ENCODE data around the gene DMBT1.

The DMBT1 gene

DNA sequence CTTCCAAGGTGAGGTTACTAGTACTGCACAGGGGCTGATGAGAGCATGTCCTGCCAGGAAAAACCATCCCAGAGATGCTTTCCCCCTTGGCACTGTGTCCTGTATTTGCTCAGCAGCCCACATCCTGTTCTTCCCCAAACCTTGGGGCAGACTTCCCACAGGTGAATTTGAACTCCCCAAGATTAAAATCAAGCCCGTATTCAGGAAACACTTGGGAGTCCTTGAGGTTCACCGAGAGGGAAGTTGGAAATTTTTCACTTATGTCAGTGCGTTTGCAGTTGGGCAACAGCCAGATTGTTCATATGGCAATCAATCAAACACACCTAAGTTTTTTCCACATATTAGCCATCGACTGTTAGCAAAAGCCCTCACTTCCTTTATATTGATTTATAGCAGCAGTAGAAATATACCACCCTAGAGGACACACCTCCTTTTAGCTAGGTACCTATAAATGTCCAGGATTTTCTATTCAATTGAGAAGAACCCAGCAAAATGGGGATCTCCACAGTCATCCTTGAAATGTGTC is at the start of gene DMBT1:
DMBT1 (plus strand) TSS at position 476 of the 526 bp plus-strand sequence; CDS start at position 493, 17 bp downstream.
- Mint-ChIP-seq H3K27me3 (peaks cover 6% of the 10 kb centered on the region), H3K4me3 (no peak within 1 kb of the TSS), H3K36me3 (no peaks in the 10 kb centered on the region), H3K9me3 (no peaks in the 10 kb centered on the region), H3K4me1 (peaks cover 13% of the 10 kb centered on the region), H3K27ac (no peak within 1 kb of the TSS)

- H3K4me1 Mint-ChIP-seq, result peaks cover 17% of the 10 kb centered on the region
- no peaks in the 10 kb centered on the region for H3K36me3 Mint-ChIP-seq
- no peaks in the 10 kb centered on the region for H3K9me3 Mint-ChIP-seq
- H3K27me3 Mint-ChIP-seq, result no peaks in the 10 kb centered on the region
- no peak overlapping the region for H3K27ac Mint-ChIP-seq
- H3K4me3 Mint-ChIP-seq, result no peak overlapping the region
Observed at GRCh38 chr10:122513053-122513452, 47.5 kb upstream of the DMBT1 start.

GRCh38 chr10:122514045-122514840 is 46.3 kb upstream of the DMBT1 start:
- H3K27me3 Mint-ChIP-seq, result no peaks in the 10 kb centered on the region
- H3K9me3 Mint-ChIP-seq, result no peaks in the 10 kb centered on the region
- no peak overlapping the region for H3K4me3 Mint-ChIP-seq
- peaks cover 17% of the 10 kb centered on the region for H3K4me1 Mint-ChIP-seq
- H3K36me3 Mint-ChIP-seq, result no peaks in the 10 kb centered on the region
- no peak overlapping the region for H3K27ac Mint-ChIP-seq

- Mint-ChIP-seq H3K9me3 (no peaks in the 10 kb centered on the region), H3K36me3 (no peaks in the 10 kb centered on the region), H3K27me3 (no peaks in the 10 kb centered on the region), H3K4me3 (no peak overlapping the region), H3K27ac (no peak overlapping the region), H3K4me1 (peaks cover 17% of the 10 kb centered on the region)
Observed at GRCh38 chr10:122515022-122515424, 45.5 kb upstream of the DMBT1 start.

- Mint-ChIP-seq H3K4me1 (peaks cover 17% of the 10 kb centered on the region), H3K4me3 (peak overlapping the region; percentile 15), H3K27ac (no peak overlapping the region), H3K9me3 (no peaks in the 10 kb centered on the region), H3K36me3 (no peaks in the 10 kb centered on the region), H3K27me3 (no peaks in the 10 kb centered on the region)
Observed at GRCh38 chr10:122515588-122516231, 44.8 kb upstream of the DMBT1 start.

- H3K4me3 Mint-ChIP-seq, result no peak overlapping the region
- H3K4me1 Mint-ChIP-seq, result peaks cover 17% of the 10 kb centered on the region
Observed at GRCh38 chr10:122516734-122517133, 43.8 kb upstream of the DMBT1 start.

GRCh38 chr10:122519144-122519543 is 41.4 kb upstream of the DMBT1 start:
- Mint-ChIP-seq H3K9me3 (no peaks in the 10 kb centered on the region), H3K27ac (no peak overlapping the region), H3K36me3 (no peaks in the 10 kb centered on the region), H3K27me3 (no peaks in the 10 kb centered on the region), H3K4me1 (peaks cover 17% of the 10 kb centered on the region), H3K4me3 (no peak overlapping the region)

More at GRCh38 chr10:122516734-122517133, 43.8 kb upstream of the DMBT1 start:
- Mint-ChIP-seq H3K27me3 (no peaks in the 10 kb centered on the region), H3K9me3 (no peaks in the 10 kb centered on the region), H3K27ac (no peak overlapping the region), H3K36me3 (no peaks in the 10 kb centered on the region)

DNA sequence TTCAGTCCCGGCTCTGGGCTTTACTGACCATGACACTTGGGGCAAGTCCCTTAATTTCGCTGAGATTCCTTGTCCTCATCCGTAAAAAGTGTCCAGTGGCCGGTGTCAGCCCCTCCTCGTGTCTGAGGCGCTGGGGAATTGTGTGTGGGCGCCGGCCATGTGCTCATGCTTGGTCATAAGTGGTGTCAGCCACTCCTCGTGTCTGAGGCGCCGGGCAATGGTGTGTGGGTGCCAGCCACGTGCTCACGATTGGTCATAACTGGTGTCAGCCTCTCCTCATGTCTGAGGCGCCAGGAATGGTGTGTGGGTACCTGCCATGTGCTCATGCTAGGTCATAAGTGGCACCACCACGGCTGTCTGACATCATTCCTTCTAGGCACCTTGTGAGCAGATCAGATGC is 40.7 kb upstream of the DMBT1 start:
- H3K4me1 Mint-ChIP-seq, result peaks cover 17% of the 10 kb centered on the region
- H3K36me3 Mint-ChIP-seq, result no peaks in the 10 kb centered on the region
- no peaks in the 10 kb centered on the region for H3K27me3 Mint-ChIP-seq
- no peaks in the 10 kb centered on the region for H3K9me3 Mint-ChIP-seq
- H3K4me3 Mint-ChIP-seq, result no peak overlapping the region
- no peak overlapping the region for H3K27ac Mint-ChIP-seq

DNA sequence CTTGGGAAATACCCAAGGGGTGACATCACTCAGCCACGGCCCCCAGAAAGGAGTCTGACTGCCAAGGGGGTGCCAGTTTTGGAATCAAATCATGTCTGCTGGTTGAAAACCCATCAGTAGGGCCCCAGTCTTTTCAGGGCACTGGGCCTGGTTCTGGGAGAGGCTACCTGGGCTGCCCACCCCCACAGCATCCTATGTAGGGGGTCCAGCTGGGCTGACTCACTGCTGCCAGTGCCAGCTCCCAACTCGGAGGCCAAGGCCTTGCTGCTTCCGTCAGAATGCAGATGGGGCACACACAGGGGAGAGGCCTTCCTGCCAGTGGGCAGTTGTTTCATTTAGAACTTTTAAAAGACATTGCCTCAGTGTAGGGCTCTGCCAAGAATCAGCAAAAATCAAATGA is 39.5 kb upstream of the DMBT1 start:
- H3K9me3 Mint-ChIP-seq, result no peaks in the 10 kb centered on the region
- H3K27me3 Mint-ChIP-seq, result peaks cover 2% of the 10 kb centered on the region
- no peaks in the 10 kb centered on the region for H3K36me3 Mint-ChIP-seq
- no peak overlapping the region for H3K4me3 Mint-ChIP-seq
- H3K4me1 Mint-ChIP-seq, result peaks cover 9% of the 10 kb centered on the region
- no peak overlapping the region for H3K27ac Mint-ChIP-seq

GRCh38 chr10:122524811-122525210 is 35.7 kb upstream of the DMBT1 start:
- no peak overlapping the region for H3K4me3 Mint-ChIP-seq
- H3K27me3 Mint-ChIP-seq, result peaks cover 4% of the 10 kb centered on the region
- no peaks in the 10 kb centered on the region for H3K4me1 Mint-ChIP-seq
- no peaks in the 10 kb centered on the region for H3K9me3 Mint-ChIP-seq
- H3K36me3 Mint-ChIP-seq, result no peaks in the 10 kb centered on the region
- H3K27ac Mint-ChIP-seq, result no peak overlapping the region

- no peaks in the 10 kb centered on the region for H3K4me1 Mint-ChIP-seq
- no peaks in the 10 kb centered on the region for H3K36me3 Mint-ChIP-seq
- H3K4me3 Mint-ChIP-seq, result no peak overlapping the region
- H3K9me3 Mint-ChIP-seq, result no peaks in the 10 kb centered on the region
- H3K27ac Mint-ChIP-seq, result no peak overlapping the region
- peaks cover 6% of the 10 kb centered on the region for H3K27me3 Mint-ChIP-seq
Observed at GRCh38 chr10:122525788-122526187, 34.8 kb upstream of the DMBT1 start.

DNA sequence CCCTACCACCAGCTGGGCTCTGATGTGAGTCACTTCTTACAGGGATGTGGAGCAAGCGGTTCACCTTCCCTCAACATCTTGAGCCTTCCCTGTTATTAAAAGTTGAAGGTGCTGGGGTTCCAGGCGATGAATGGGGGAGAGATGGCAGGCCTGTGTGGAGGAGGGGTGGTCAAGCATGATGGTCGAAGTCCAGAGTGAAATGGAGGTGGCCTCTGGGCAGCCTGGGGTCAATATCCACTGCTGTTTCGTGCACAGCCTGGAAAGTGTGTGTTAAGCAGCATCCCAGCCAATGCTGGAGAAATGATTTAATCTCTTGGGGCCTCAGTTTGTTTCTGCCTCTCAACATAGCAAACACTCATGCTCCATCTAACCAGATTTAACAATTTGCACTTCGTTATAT is 33.7 kb upstream of the DMBT1 start:
- no peak overlapping the region for H3K27ac Mint-ChIP-seq
- no peaks in the 10 kb centered on the region for H3K9me3 Mint-ChIP-seq
- no peak overlapping the region for H3K4me3 Mint-ChIP-seq
- no peaks in the 10 kb centered on the region for H3K36me3 Mint-ChIP-seq
- no peaks in the 10 kb centered on the region for H3K4me1 Mint-ChIP-seq
- H3K27me3 Mint-ChIP-seq, result peaks cover 8% of the 10 kb centered on the region

DNA sequence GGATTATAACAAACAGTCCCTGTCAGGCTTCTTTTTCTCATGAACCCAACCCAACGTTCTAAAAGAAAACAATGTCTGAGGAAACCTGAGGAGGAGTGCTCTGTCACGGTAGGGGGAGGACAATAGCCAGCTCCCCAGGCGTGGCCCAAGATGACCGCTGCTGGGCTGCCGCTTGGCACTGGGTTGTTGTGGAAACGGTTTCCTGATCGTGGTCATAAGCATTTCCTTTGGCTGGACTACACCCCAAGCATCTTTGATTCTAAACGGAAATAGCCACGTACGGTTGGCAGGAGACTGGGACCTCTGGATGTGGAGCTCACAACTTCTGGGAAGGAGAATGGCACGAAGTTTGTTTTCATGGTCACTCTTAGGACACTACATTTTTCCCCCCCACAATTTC is 30.4 kb upstream of the DMBT1 start:
- Mint-ChIP-seq H3K36me3 (no peaks in the 10 kb centered on the region), H3K9me3 (no peaks in the 10 kb centered on the region), H3K4me1 (no peaks in the 10 kb centered on the region), H3K4me3 (no peak overlapping the region), H3K27ac (no peak overlapping the region), H3K27me3 (peaks cover 6% of the 10 kb centered on the region)

DNA sequence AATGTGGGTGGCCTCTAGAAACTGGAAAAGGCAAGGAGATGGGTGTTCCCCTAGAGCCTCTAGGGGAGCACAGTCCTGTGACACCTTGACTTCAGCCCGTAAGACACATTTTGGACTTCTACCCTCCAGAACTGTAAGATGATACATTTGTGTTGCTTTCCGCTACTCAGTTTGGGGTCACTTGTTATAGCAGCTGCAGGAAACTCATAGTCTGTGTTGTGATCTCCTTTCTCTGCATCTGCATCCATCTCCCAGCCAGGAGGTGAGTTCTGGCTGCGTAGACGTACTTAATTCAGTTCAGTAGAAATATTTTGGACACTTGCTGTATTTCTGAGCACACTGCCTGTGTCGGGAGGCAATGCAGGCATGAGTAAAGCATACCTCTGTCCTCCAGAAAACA is 29.3 kb upstream of the DMBT1 start:
- Mint-ChIP-seq H3K4me1 (no peaks in the 10 kb centered on the region), H3K27me3 (peaks cover 6% of the 10 kb centered on the region), H3K9me3 (no peaks in the 10 kb centered on the region), H3K36me3 (no peaks in the 10 kb centered on the region), H3K4me3 (no peak overlapping the region), H3K27ac (no peak overlapping the region)

DNA sequence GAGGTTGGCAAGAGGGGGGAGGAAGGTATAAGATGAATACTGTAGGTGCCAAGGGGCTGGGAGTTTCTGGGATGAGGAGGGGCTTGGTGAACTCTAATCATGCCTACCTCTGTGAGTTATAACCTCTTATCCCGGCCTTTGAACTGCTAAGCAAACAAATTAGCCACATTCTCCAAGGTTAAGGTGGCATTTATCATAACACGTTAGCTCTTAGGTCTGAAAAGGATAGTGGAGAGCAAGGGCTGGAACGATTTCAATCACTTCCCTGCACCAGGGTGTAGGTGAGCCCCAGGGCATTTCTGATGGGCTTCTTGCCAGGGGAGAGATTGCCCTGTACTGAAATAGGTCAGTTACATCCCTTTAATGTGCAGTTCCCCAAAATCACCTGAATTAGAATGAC is 28.6 kb upstream of the DMBT1 start:
- H3K36me3 Mint-ChIP-seq, result no peaks in the 10 kb centered on the region
- H3K27ac Mint-ChIP-seq, result no peak overlapping the region
- H3K4me1 Mint-ChIP-seq, result no peaks in the 10 kb centered on the region
- H3K4me3 Mint-ChIP-seq, result no peak overlapping the region
- H3K27me3 Mint-ChIP-seq, result peaks cover 6% of the 10 kb centered on the region
- no peaks in the 10 kb centered on the region for H3K9me3 Mint-ChIP-seq

DNA sequence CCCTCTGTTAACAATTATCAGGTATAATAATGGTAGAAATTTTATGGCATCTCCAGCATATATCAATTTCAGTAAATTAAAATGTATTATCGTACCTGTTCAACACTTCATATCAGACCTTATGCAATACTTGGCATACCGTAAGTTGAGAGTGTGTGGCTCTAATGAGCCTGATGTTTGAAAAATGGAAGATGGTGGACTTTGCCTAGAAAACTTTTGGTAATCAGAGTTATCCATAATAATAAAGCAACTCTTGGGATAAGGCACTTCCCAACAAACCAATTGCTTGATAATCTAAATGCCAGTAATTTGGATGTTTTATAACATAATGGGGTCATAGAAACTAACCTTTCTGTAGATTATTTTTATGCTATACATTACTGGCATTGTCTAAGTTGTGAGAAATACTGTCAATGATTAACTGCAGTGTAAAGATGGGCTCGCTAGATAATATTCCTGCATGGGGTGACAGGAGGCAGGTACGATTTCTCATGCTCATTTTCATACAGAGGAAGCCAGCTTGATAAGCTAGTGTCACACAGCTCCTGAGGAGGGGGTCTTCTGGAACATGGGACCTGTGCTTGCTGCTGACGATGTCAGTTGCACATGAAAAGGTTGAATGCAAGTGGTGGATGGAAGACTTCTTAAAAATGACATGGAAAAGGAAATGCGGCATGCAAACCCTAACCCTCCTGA is 27.8 kb upstream of the DMBT1 start:
- H3K36me3 Mint-ChIP-seq, result no peaks in the 10 kb centered on the region
- H3K4me1 Mint-ChIP-seq, result no peaks in the 10 kb centered on the region
- H3K4me3 Mint-ChIP-seq, result no peak overlapping the region
- no peaks in the 10 kb centered on the region for H3K9me3 Mint-ChIP-seq
- H3K27ac Mint-ChIP-seq, result no peak overlapping the region
- peaks cover 6% of the 10 kb centered on the region for H3K27me3 Mint-ChIP-seq

All from activated naive CD4-positive, alpha-beta T cell treated with anti-CD3 and anti-CD28 coated beads, Interleukin-2, amount 50 U/mL, for 24 hours (primary cell).